ENCODE results near the gene WSCD1.

- TF ChIP-seq CTCF (IDR thresholded peaks at IDR 0.05) = no peak
- no peak for TF ChIP-seq POLR2A (IDR thresholded peaks at IDR 0.05)
Measured at GRCh38 chr17:6165806-6166205, 95.6 kb downstream of the WSCD1 start.
